ENCODE results near the gene SPON1. TPM values are rescaled to one million over a fixed set of nuclear protein-coding genes. Genes with fewer than 3 reads are reported as not detected.

The SPON1 gene
- total and polyA plus RNA-seq, 10 of the 15 experiments (the other 5 are each of a cell fraction or from before 2014, with no cell fraction given) = 0.13 to 1.1 (median 0.18) TPM; not detected in 5

GRCh38 chr11:14141676-14142075 lies 179.2 kb downstream of the SPON1 start (continued):
- no peak for TF ChIP-seq ZNF687 (IDR thresholded peaks at IDR 0.05)
- TF ChIP-seq RELB (IDR thresholded peaks at IDR 0.05; ENCODE audit: low read depth) = no peak
- no peak for TF ChIP-seq SMC3 (IDR thresholded peaks at IDR 0.05; ENCODE audit: borderline replicate concordance, low read length)
- no peak for TF ChIP-seq YBX1 (IDR thresholded peaks at IDR 0.05)

GRCh38 chr11:14144934-14145333 lies 182.4 kb downstream of the SPON1 start:
- CTCF ChIA-PET = no interaction called here
- Histone ChIP-seq H3K27me3 (replicated peaks in 1 of 2; ENCODE audit: control insufficient read depth in 2 of 2, insufficient read depth in 2 of 2, low read length in 1 of 2) (no peaks in the 10 kb centered on the region), H3K4me2 (ENCODE audit: control insufficient read depth, insufficient read depth) (no peak overlapping the region), H3K9ac (ENCODE audit: control insufficient read depth, insufficient read depth, low read length) (no peak overlapping the region), H3K4me3 (no peak overlapping the region), H3K79me2 (ENCODE audit: control insufficient read depth, insufficient read depth, low read length) (no peaks in the 10 kb centered on the region), H4K20me1 (ENCODE audit: control insufficient read depth, insufficient read depth) (no peaks in the 10 kb centered on the region), H3K4me1 (ENCODE audit: control insufficient read depth, insufficient read depth, low read length) (no peaks in the 10 kb centered on the region), H3K36me3 (ENCODE audit: control insufficient read depth in 2 of 2, insufficient read depth in 2 of 2, low read length in 1 of 2) (no peaks in the 10 kb centered on the region), H3K9me3 (replicated peaks; ENCODE audit: control insufficient read depth, insufficient read depth, low read length) (no peaks in the 10 kb centered on the region), H3K27ac (ENCODE audit: control insufficient read depth, insufficient read depth) (no peak overlapping the region), H2AFZ (ENCODE audit: control insufficient read depth, low read depth, low read length) (no peak overlapping the region)
- no peak for DNase-seq (ENCODE audit: low read depth, low spot score)
- TF ChIP-seq JUNB (IDR thresholded peaks at IDR 0.05) (0 out of 2 replicates have a peak, but pooled peaks have one; percentile 44), ZNF384 (IDR thresholded peaks at IDR 0.05; ENCODE audit: borderline replicate concordance, low read depth, low read length) (no peak), PAX5 (IDR thresholded peaks at IDR 0.05; ENCODE audit: borderline replicate concordance, low read depth, low read length) (no peak), TCF3 (IDR thresholded peaks at IDR 0.05; ENCODE audit: borderline replicate concordance, insufficient read depth, low read depth, low read length) (no peak)
- intact Hi-C loops (cut with micrococcal nuclease; ENCODE audit: unreplicated experiment) = loop anchor here (5.0 kb wide), 2 partner anchors 188 to 373 kb away; no protein-coding TSS in a partner anchor
- in situ Hi-C loops (cut with MboI) = no loop called here
- RAD21 ChIA-PET (ENCODE audit: unreplicated experiment) = no interaction called here
- peak; percentile 57 for ATAC-seq
- 0% methylated on average over 2 of the region's 2 CpGs for WGBS (ENCODE audit: insufficient coverage, insufficient replicate concordance, low lambda C conversion rate, missing lambda C conversion rate)
- BruUV-seq (replicated peaks) = no TSS peak
- SMC1A ChIA-PET (ENCODE audit: uncharacterized antibody, unreplicated experiment) = interaction anchor here (1.0 kb wide), 1 partner anchor 75 kb away, joined by 3 read pairs; no protein-coding TSS in a partner anchor
- no peak for FAIRE-seq
- POLR2A ChIA-PET = no interaction called here
